ENCODE results near the gene SPRTN.

DNA sequence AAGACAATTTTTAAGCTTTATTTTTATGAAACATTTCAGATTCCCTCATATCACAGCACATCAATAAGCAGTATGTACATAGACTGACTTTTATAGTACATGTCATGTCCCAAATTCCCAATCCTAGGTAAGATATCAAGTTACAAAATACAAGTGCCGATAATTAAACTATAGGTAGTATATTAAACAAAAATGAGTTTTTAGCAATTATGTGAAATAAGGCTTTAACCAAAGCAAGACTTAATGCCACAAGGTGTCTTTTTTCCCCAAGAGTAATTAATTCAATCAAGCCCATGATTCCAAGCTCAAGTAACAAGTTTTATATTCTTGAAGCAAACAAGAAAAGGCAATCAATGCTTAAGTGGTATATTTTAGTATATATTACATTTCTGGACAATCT lies 5.3 kb upstream of the SPRTN start:
- TF ChIP-seq, protein P1, sequence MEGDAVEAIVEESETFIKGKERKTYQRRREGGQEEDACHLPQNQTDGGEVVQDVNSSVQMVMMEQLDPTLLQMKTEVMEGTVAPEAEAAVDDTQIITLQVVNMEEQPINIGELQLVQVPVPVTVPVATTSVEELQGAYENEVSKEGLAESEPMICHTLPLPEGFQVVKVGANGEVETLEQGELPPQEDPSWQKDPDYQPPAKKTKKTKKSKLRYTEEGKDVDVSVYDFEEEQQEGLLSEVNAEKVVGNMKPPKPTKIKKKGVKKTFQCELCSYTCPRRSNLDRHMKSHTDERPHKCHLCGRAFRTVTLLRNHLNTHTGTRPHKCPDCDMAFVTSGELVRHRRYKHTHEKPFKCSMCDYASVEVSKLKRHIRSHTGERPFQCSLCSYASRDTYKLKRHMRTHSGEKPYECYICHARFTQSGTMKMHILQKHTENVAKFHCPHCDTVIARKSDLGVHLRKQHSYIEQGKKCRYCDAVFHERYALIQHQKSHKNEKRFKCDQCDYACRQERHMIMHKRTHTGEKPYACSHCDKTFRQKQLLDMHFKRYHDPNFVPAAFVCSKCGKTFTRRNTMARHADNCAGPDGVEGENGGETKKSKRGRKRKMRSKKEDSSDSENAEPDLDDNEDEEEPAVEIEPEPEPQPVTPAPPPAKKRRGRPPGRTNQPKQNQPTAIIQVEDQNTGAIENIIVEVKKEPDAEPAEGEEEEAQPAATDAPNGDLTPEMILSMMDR (conservative IDR thresholded peaks at IDR 0.05; ENCODE audit: low read depth, low read length): no peak
- TF ChIP-seq RAD21 (IDR thresholded peaks at IDR 0.05; ENCODE audit: low read length): no peak
- TF ChIP-seq, protein P2, sequence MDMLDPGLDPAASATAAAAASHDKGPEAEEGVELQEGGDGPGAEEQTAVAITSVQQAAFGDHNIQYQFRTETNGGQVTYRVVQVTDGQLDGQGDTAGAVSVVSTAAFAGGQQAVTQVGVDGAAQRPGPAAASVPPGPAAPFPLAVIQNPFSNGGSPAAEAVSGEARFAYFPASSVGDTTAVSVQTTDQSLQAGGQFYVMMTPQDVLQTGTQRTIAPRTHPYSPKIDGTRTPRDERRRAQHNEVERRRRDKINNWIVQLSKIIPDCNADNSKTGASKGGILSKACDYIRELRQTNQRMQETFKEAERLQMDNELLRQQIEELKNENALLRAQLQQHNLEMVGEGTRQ (IDR thresholded peaks at IDR 0.05; ENCODE audit: low read depth, low read length): no peak
- TF ChIP-seq RCOR1 (IDR thresholded peaks at IDR 0.05; ENCODE audit: insufficient replicate concordance, low read length): no peak
- TF ChIP-seq BHLHE40 (IDR thresholded peaks at IDR 0.05; ENCODE audit: low read depth, low read length): no peak
- TF ChIP-seq POLR2A (IDR thresholded peaks at IDR 0.05; ENCODE audit: low read depth, low read length): no peak
- no peak for TF ChIP-seq CHD1 (IDR thresholded peaks at IDR 0.05; ENCODE audit: low read depth, low read length)
- no peak for TF ChIP-seq FOS (IDR thresholded peaks at IDR 0.05; ENCODE audit: low read depth, low read length)
- TF ChIP-seq RFX5 (IDR thresholded peaks at IDR 0.05; ENCODE audit: low read depth, low read length): no peak
- TF ChIP-seq MXI1 (IDR thresholded peaks at IDR 0.05; ENCODE audit: borderline replicate concordance, low read depth, low read length): no peak
- no peak for TF ChIP-seq MAFK (IDR thresholded peaks at IDR 0.05; ENCODE audit: low read depth, low read length)
- no peak for TF ChIP-seq SMC3 (IDR thresholded peaks at IDR 0.05; ENCODE audit: low read depth, low read length)
- TF ChIP-seq NFE2L2 (IDR thresholded peaks at IDR 0.05; ENCODE audit: low read depth, low read length): no peak
- no peak for TF ChIP-seq MAZ (IDR thresholded peaks at IDR 0.05; ENCODE audit: borderline replicate concordance, low read depth, low read length)
